ENCODE data around the gene RPL38. TPM values are rescaled to one million over a fixed set of nuclear protein-coding genes. Genes with fewer than 3 reads are reported as not detected.

RPL38 gene
- total RNA-seq, 3 donors from 2014 or later: 304 to 570 (median 471) TPM

Other genes with a start within 250 kb of the RPL38 start
- 1 to 10 TPM; 4.2 to 5.9 (median 5.6) TPM for gene TTYH2, start 9.9 kb downstream of the RPL38 start, total RNA-seq
- not detected for gene DNAI2, start 70.6 kb downstream of the RPL38 start, total RNA-seq
- 1 to 10 TPM in 1 of 3 donors, under 1 TPM in 2; 0.16 to 1.3 (median 0.44) TPM for gene KIF19, start 122.5 kb downstream of the RPL38 start, total RNA-seq
- gene BTBD17, start 158.2 kb downstream of the RPL38 start, total RNA-seq: not detected
- not detected for gene GPR142, start 163.8 kb downstream of the RPL38 start, total RNA-seq
- 10 to 100 TPM; 24.3 to 69.2 (median 40.3) TPM for gene GPRC5C, start 228.4 kb downstream of the RPL38 start, total RNA-seq